ENCODE data around the gene TNNI3K. TPM values are rescaled to one million over a fixed set of nuclear protein-coding genes. Genes with fewer than 3 reads are reported as not detected.

The TNNI3K gene
- polyA plus RNA-seq, 1 donor (not counting 4 experiments of a cell fraction or from before 2014, with no cell fraction given) = 0.41 TPM

- H3K27me3 ChIP-seq (ENCODE audit: control insufficient read depth, extremely low read depth, insufficient read depth, low read length) = no peaks in the 10 kb centered on the region
- H3K9ac ChIP-seq (ENCODE audit: control insufficient read depth, extremely low read depth, insufficient read depth, low read length) = no peak overlapping the region
- DNase-seq (ENCODE audit: low read depth, low spot score) (no peak), FAIRE-seq (no peak)
- H3K27ac ChIP-seq (ENCODE audit: control insufficient read depth, insufficient read depth, low read length) = no peak overlapping the region
- H3K4me1 ChIP-seq (ENCODE audit: control insufficient read depth, extremely low read depth, insufficient read depth, low read length) = no peaks in the 10 kb centered on the region
- dilution Hi-C loops (cut with MboI; ENCODE audit: extremely low pct_ligation_motif_present, low sequenced_read_pairs) = no loop called here
- H4K20me1 ChIP-seq (ENCODE audit: control insufficient read depth, extremely low read depth, insufficient read depth, low read length) = no peaks in the 10 kb centered on the region
- no peak overlapping the region for H3K4me3 ChIP-seq (ENCODE audit: control insufficient read depth in 2 of 3, extremely low read depth in 1 of 3, insufficient read depth in 2 of 3, low read depth in 1 of 3, low read length in 3 of 3)
- no peaks in the 10 kb centered on the region for H3K9me3 ChIP-seq (ENCODE audit: control insufficient read depth, low read depth, low read length)
- no peaks in the 10 kb centered on the region for H3K36me3 ChIP-seq (ENCODE audit: control insufficient read depth in 2 of 2, extremely low read depth in 1 of 2, insufficient read depth in 2 of 2, low read length in 2 of 2)
- H3K9me1 ChIP-seq (ENCODE audit: control insufficient read depth, extremely low read depth, insufficient read depth, low read length) = no peaks in the 10 kb centered on the region
- H3K4me2 ChIP-seq (ENCODE audit: control insufficient read depth, extremely low read depth, insufficient read depth, low read depth, low read length) = no peak overlapping the region
- no peaks in the 10 kb centered on the region for H3K79me2 ChIP-seq (ENCODE audit: control insufficient read depth, insufficient read depth, low read length)
- TF ChIP-seq EZH2 (IDR thresholded peaks at IDR 0.05; ENCODE audit: low read length) = no peak
- no peak for TF ChIP-seq CTCF (optimal IDR thresholded peaks at IDR 0.05 in 1 of 3, IDR thresholded peaks at IDR 0.05 in 1 of 3, conservative IDR thresholded peaks at IDR 0.05 in 1 of 3; ENCODE audit: extremely low read depth in 1 of 3, insufficient read depth in 2 of 3, low read length in 3 of 3)
- H2AFZ ChIP-seq (ENCODE audit: control insufficient read depth, low read length) = no peak overlapping the region
Observed at GRCh38 chr1:74422421-74423292, 187.5 kb downstream of the TNNI3K start.

GRCh38 chr1:74423471-74423870 lies 188.3 kb downstream of the TNNI3K start:
- Histone ChIP-seq H3K27ac (ENCODE audit: control insufficient read depth, insufficient read depth, low read length) (no peak overlapping the region), H3K9me3 (ENCODE audit: control insufficient read depth, low read depth, low read length) (no peaks in the 10 kb centered on the region), H3K27me3 (ENCODE audit: control insufficient read depth, extremely low read depth, insufficient read depth, low read length) (no peaks in the 10 kb centered on the region), H3K79me2 (ENCODE audit: control insufficient read depth, insufficient read depth, low read length) (no peaks in the 10 kb centered on the region), H3K9ac (ENCODE audit: control insufficient read depth, extremely low read depth, insufficient read depth, low read length) (no peak overlapping the region), H3K9me1 (ENCODE audit: control insufficient read depth, extremely low read depth, insufficient read depth, low read length) (no peaks in the 10 kb centered on the region), H3K4me1 (ENCODE audit: control insufficient read depth, extremely low read depth, insufficient read depth, low read length) (no peaks in the 10 kb centered on the region), H3K4me2 (ENCODE audit: control insufficient read depth, extremely low read depth, insufficient read depth, low read depth, low read length) (no peak overlapping the region), H2AFZ (ENCODE audit: control insufficient read depth, low read length) (no peak overlapping the region), H3K4me3 (ENCODE audit: control insufficient read depth in 2 of 3, extremely low read depth in 1 of 3, insufficient read depth in 2 of 3, low read depth in 1 of 3, low read length in 3 of 3) (no peak overlapping the region), H4K20me1 (ENCODE audit: control insufficient read depth, extremely low read depth, insufficient read depth, low read length) (no peaks in the 10 kb centered on the region), H3K36me3 (ENCODE audit: control insufficient read depth in 2 of 2, extremely low read depth in 1 of 2, insufficient read depth in 2 of 2, low read length in 2 of 2) (no peaks in the 10 kb centered on the region)
- dilution Hi-C loops (cut with MboI; ENCODE audit: extremely low pct_ligation_motif_present, low sequenced_read_pairs) = no loop called here
- no peak for TF ChIP-seq CTCF (optimal IDR thresholded peaks at IDR 0.05 in 1 of 3, IDR thresholded peaks at IDR 0.05 in 1 of 3, conservative IDR thresholded peaks at IDR 0.05 in 1 of 3; ENCODE audit: extremely low read depth in 1 of 3, insufficient read depth in 2 of 3, low read length in 3 of 3)
- no peak for TF ChIP-seq EZH2 (IDR thresholded peaks at IDR 0.05; ENCODE audit: low read length)
- FAIRE-seq (no peak), DNase-seq (ENCODE audit: low read depth, low spot score) (no peak)
